Tibial nerve (tissue), 4 donors: ENCODE data around the gene HRAS. TPM values are rescaled to one million over a fixed set of nuclear protein-coding genes. Genes with fewer than 3 reads are reported as not detected.

Experiments
- DNase-seq, 2 donors: peaks; one replicate each; pipeline ENCODE4 v3.0.0-alpha.2; 2019; ENCODE audit warnings: low spot score in 2 of 2
- H3K27ac ChIP-seq, 4 donors: fragments of 200-600 bp; sonication (generic) in 3 of 4; one replicate each; pipeline ENCODE4 v1.5.1; 2017 to 2019; ENCODE audit warnings: mild to moderate bottlenecking in 1 of 4
- H3K27me3 ChIP-seq, 2 donors: fragments of 200-600 bp; sonication (generic) in 1 of 2; one replicate each; pipeline versions ENCODE4 v1.5.1 to v1.6.0; 2017 to 2019
- H3K36me3 ChIP-seq, 3 donors: fragments of 200-600 bp; sonication (generic); one replicate each; pipeline ENCODE4 v1.5.1; 2018 to 2019
- H3K4me1 ChIP-seq, 4 donors: fragments of 200-600 bp; sonication (generic) in 3 of 4; one replicate each; pipeline ENCODE4 v1.5.1; 2017 to 2019
- H3K4me3 ChIP-seq, 4 donors: fragments of 200-600 bp; sonication (generic) in 3 of 4; one replicate each; pipeline ENCODE4 v1.5.1; 2017 to 2019; ENCODE audit warnings: mild to moderate bottlenecking in 1 of 4, moderate library complexity in 1 of 4
- H3K9me3 ChIP-seq, 4 donors: fragments of 200-600 bp; sonication (generic) in 3 of 4; one replicate each; pipeline ENCODE4 v1.5.1; 2017 to 2019
- CTCF ChIP-seq, 5 experiments: fragments of 200-600 bp in 3 of 5; fragments of 450-650 bp in 2 of 5; sonication (generic) in 3 of 5; IDR thresholded peaks; one replicate each; pipeline ENCODE4 v1.5.1; 2016 to 2019; ENCODE audit warnings: antibody characterized with exemption in 5 of 5, mild to moderate bottlenecking in 3 of 5, moderate library complexity in 2 of 5
- EP300 ChIP-seq, 2 donors: sonication (generic); formaldehyde crosslinking; IDR thresholded peaks; one replicate each; pipeline ENCODE4 v1.6.1; 2017; ENCODE audit warnings: antibody characterized with exemption in 2 of 2, mild to moderate bottlenecking in 1 of 2
- POLR2A ChIP-seq, 2 donors: fragments of 450-650 bp; IDR thresholded peaks; one replicate each; pipeline ENCODE4 v1.6.1; 2017; ENCODE audit warnings: antibody characterized with exemption in 2 of 2, mild to moderate bottlenecking in 2 of 2, moderate library complexity in 2 of 2
- WGBS, 2 donors: methylation state at CpG; one replicate each; pipeline ENCODE4 v1.1.5; 2018; 5-methylcytosine and 5-hydroxymethylcytosine counted together
- total RNA-seq, 4 donors: library from RNA; depleted of rRNA; stranded (reverse); fragments of >200 nt; gene quantifications; one replicate each; pipeline ENCODE4 v1.1.0, GENCODE V29; 2016

Gene HRAS
- total RNA-seq, 4 donors from 2014 or later, result 64.3 to 71.1 (median 68.1) TPM

- Histone ChIP-seq H3K27ac (no peak overlapping the region), H3K27me3 (peaks cover 0 to 44% of the 10 kb centered on the region in 2 donors), H3K4me3 (no peak overlapping the region), H3K36me3 (peaks cover 0 to 5% (median 0%) of the 10 kb centered on the region in 3 donors), H3K4me1 (peaks cover 0 to 8% (median 5%) of the 10 kb centered on the region in 4 donors), H3K9me3 (no peaks in the 10 kb centered on the region)
- no peak for DNase-seq
- no peak for TF ChIP-seq CTCF (IDR thresholded peaks at IDR 0.05)
- TF ChIP-seq EP300 (IDR thresholded peaks at IDR 0.05), result no peak
- no peak for TF ChIP-seq POLR2A (IDR thresholded peaks at IDR 0.05)
- WGBS, 2 donors, result 94 to 95% methylated on average over 17 to 25 of the region's 25 CpGs
Measured at GRCh38 chr11:550021-550745, 14.8 kb upstream of the HRAS start.

- WGBS, 2 donors, result 73 to 85% methylated on average over 25 to 31 of the region's 32 CpGs
- no peak for DNase-seq
- no peak overlapping the region for H3K4me3 ChIP-seq
- H3K36me3 ChIP-seq, result peaks cover 0 to 5% (median 0%) of the 10 kb centered on the region in 3 donors
- TF ChIP-seq CTCF (IDR thresholded peaks at IDR 0.05), result no peak
- no peak for TF ChIP-seq POLR2A (IDR thresholded peaks at IDR 0.05)
- no peak for TF ChIP-seq EP300 (IDR thresholded peaks at IDR 0.05)
- no peak overlapping the region for H3K27ac ChIP-seq
- H3K4me1 ChIP-seq, result no peaks in the 10 kb centered on the region
- H3K9me3 ChIP-seq, result no peaks in the 10 kb centered on the region
- peaks cover 0 to 32% of the 10 kb centered on the region in 2 donors for H3K27me3 ChIP-seq
Measured at GRCh38 chr11:548700-549603, 13.6 kb upstream of the HRAS start.

GRCh38 chr11:545171-545570 is 9.8 kb upstream of the HRAS start:
- H3K4me3 ChIP-seq, result no peak overlapping the region
- H3K36me3 ChIP-seq, result no peaks in the 10 kb centered on the region
- no peak overlapping the region for H3K27ac ChIP-seq
- no peak for TF ChIP-seq EP300 (IDR thresholded peaks at IDR 0.05)
- TF ChIP-seq CTCF (IDR thresholded peaks at IDR 0.05), result no peak
- TF ChIP-seq POLR2A (IDR thresholded peaks at IDR 0.05), result no peak
- H3K4me1 ChIP-seq, result no peaks in the 10 kb centered on the region
- H3K9me3 ChIP-seq, result no peaks in the 10 kb centered on the region
- peaks cover 0 to 5% of the 10 kb centered on the region in 2 donors for H3K27me3 ChIP-seq
- WGBS, 2 donors, result 82% methylated on average over 9 to 10 of the region's 11 CpGs
- DNase-seq, result no peak

GRCh38 chr11:544817-545166 is 9.4 kb upstream of the HRAS start:
- H3K27me3 ChIP-seq, result peaks cover 0 to 3% of the 10 kb centered on the region in 2 donors
- no peak overlapping the region for H3K4me3 ChIP-seq
- no peaks in the 10 kb centered on the region for H3K36me3 ChIP-seq
- WGBS, 2 donors, result 75 to 88% methylated on average over 5 of the region's 5 CpGs
- H3K9me3 ChIP-seq, result no peaks in the 10 kb centered on the region
- TF ChIP-seq POLR2A (IDR thresholded peaks at IDR 0.05), result no peak
- no peak for TF ChIP-seq CTCF (IDR thresholded peaks at IDR 0.05)
- TF ChIP-seq EP300 (IDR thresholded peaks at IDR 0.05), result no peak
- DNase-seq, result no peak
- no peak overlapping the region for H3K27ac ChIP-seq
- no peaks in the 10 kb centered on the region for H3K4me1 ChIP-seq

GRCh38 chr11:541433-541885 is 6.1 kb upstream of the HRAS start:
- WGBS, 2 donors, result 84 to 96% methylated on average over 15 to 20 of the region's 20 CpGs
- no peaks in the 10 kb centered on the region for H3K9me3 ChIP-seq
- no peak overlapping the region for H3K4me3 ChIP-seq
- H3K4me1 ChIP-seq, result peaks cover 0 to 18% (median 14%) of the 10 kb centered on the region in 4 donors
- no peak for TF ChIP-seq CTCF (IDR thresholded peaks at IDR 0.05)
- TF ChIP-seq EP300 (IDR thresholded peaks at IDR 0.05), result no peak
- no peaks in the 10 kb centered on the region for H3K27me3 ChIP-seq
- no peak for DNase-seq
- no peaks in the 10 kb centered on the region for H3K36me3 ChIP-seq
- no peak overlapping the region for H3K27ac ChIP-seq
